A549 (cell line): ENCODE data around the gene BAZ1B. TPM values are rescaled to one million over a fixed set of nuclear protein-coding genes. Genes with fewer than 3 reads are reported as not detected.

ENCODE experiments used
- ATAC-seq, 2 experiments: fragments of 200-7000 bp in 1 of 2; fragments of >200 bp in 1 of 2; cut with Nextera tagmentation in 1 of 2; cut with Tn5 transposase in 1 of 2; 3 replicates each; pipeline versions ENCODE4 v1.8.0 to v1.9.1; 2018 to 2020; ENCODE audit warnings: mild to moderate bottlenecking in 1 of 2, moderate library complexity in 1 of 2
- CTCF ChIA-PET: fragments of 300-600 bp; sonication (Branson Sonifier 250); formaldehyde crosslinking; extraction: SDS; loops from one replicate; lab custom pipeline; 2021; ENCODE audit warnings: antibody characterized with exemption, inconsistent platforms; lab: Yijun Ruan, JAX
- POLR2A ChIA-PET: fragments of 350-600 bp; formaldehyde crosslinking; extraction: SDS; loops from one replicate; lab custom pipeline; 2021; ENCODE audit warnings: antibody characterized with exemption, inconsistent platforms; lab: Yijun Ruan, JAX
- DNase-seq, 2 experiments: peaks; one replicate each; pipeline versions ENCODE4 v3.0.0 to v3.0.0-alpha.2; 2011 to 2016; ENCODE audit warnings: low read depth in 1 of 2, low spot score in 1 of 2
- FAIRE-seq: peaks from 2 replicates; lab custom pipeline; 2011; peaks lifted over from hg19 to GRCh38; lab: Jason Lieb, UNC
- H3K27ac ChIP-seq, 2 experiments: fragments of >200 bp; sonication (Bioruptor Twin); formaldehyde crosslinking; 3 replicates each; pipeline ENCODE4 v1.5.1; 2016 to 2017
- H3K4me1 ChIP-seq: fragments of >200 bp; sonication (Bioruptor Twin); formaldehyde crosslinking; 3 replicates; pipeline ENCODE4 v1.6.1; 2016
- H3K4me2 ChIP-seq: fragments of >200 bp; sonication (Bioruptor Twin); formaldehyde crosslinking; 3 replicates; pipeline ENCODE4 v1.6.1; 2016
- H3K4me3 ChIP-seq: fragments of >200 bp; sonication (Bioruptor Twin); formaldehyde crosslinking; 3 replicates; pipeline ENCODE4 v1.5.1; 2016
- H3K9me3 ChIP-seq: fragments of >200 bp; sonication (Bioruptor Twin); formaldehyde crosslinking; 3 replicates; pipeline ENCODE4 v1.6.1; 2016
- CHD2 ChIP-seq: fragments of 150-350 bp; IDR thresholded peaks from 2 replicates; pipeline ENCODE4 v1.6.1; 2014; ENCODE audit warnings: low read length; ENCODE audit not compliant: partially characterized antibody
- HDAC2 ChIP-seq: fragments of 200-600 bp; sonication (generic); IDR thresholded peaks from 2 replicates; pipeline ENCODE4 v1.6.1; 2016
- HOXA7 ChIP-seq: fragments of 250-450 bp; sonication (Bioruptor Pico); IDR thresholded peaks from 2 replicates; pipeline ENCODE4 v1.5.0; 2020; ENCODE audit warnings: mild to moderate bottlenecking, moderate library complexity
- HOXB5 ChIP-seq: fragments of 250-450 bp; sonication (Bioruptor Pico); IDR thresholded peaks from 2 replicates; pipeline ENCODE4 v1.5.0; 2020; ENCODE audit warnings: mild to moderate bottlenecking, moderate library complexity
- ZNF302 ChIP-seq: fragments of 250-450 bp; sonication (Bioruptor Pico); IDR thresholded peaks from 2 replicates; pipeline ENCODE4 v1.9.0; 2021; ENCODE audit warnings: inconsistent platforms, mild to moderate bottlenecking, moderate library complexity
- WGBS: methylation state at CpG from one replicate; pipeline ENCODE4 v1.1.6; 2017; ENCODE audit errors: missing lambda C conversion rate; 5-methylcytosine and 5-hydroxymethylcytosine counted together
- polyA plus RNA-seq, 4 experiments: library from polyadenylated mRNA; depleted of rRNA in 3 of 4; stranded (reverse); fragments of >200 nt; fragmentation: RNase III in 1 of 4; extraction: RNeasy Plus Mini Kit Qiagen cat#74134 plus additional on column Dnase treatment in 1 of 4; gene quantifications; 2 replicates in 3 of 4; 3 replicates in 1 of 4; pipeline ENCODE4 v1.2.3, GENCODE V29; 2011 to 2017
- small RNA-seq, 6 experiments: library from RNA; depleted of rRNA; stranded (forward); fragments of <200 nt; gene quantifications; one replicate each; pipeline ENCODE3, GENCODE V24; 2012

Gene BAZ1B
- polyA plus RNA-seq, 2 of the 4 experiments (the other 2 are of a cell fraction), result 54.8 to 66.8 TPM

GRCh38 chr7:73394422-73394821 lies 127.7 kb downstream of the BAZ1B start (continued):
- TF ChIP-seq HOXB5 (no peak), ZNF302 (CRISPR knock-in tag) (no peak), HOXA7 (CRISPR knock-in tag) (no peak)

GRCh38 chr7:73391396-73391795 lies 130.7 kb downstream of the BAZ1B start:
- Histone ChIP-seq H3K4me2 (no peak overlapping the region), H3K4me3 (no peak overlapping the region), H3K4me1 (no peaks in the 10 kb centered on the region), H3K9me3 (peaks cover 34% of the 10 kb centered on the region), H3K27ac (no peak overlapping the region)
- ChIA-PET POLR2A (no interaction called here), CTCF (interaction anchor here (0.7 to 1.1 kb wide), 2 partner anchors 9 to 67 kb away, joined by 4 to 5 read pairs; no protein-coding TSS in a partner anchor)
- ATAC-seq, result no peak
- 4% methylated on average over 2 of the region's 2 CpGs for WGBS
- FAIRE-seq, result no peak
- TF ChIP-seq CHD2 (no peak), HDAC2 (no peak)
- TF ChIP-seq, all 56 proteins: peak for 0
- no peak for DNase-seq

Small RNAs within 50 kb of the gene (small RNA-seq; reads per million reads assigned to genes)
- gene RF00019 (0 reads per million in 6 experiments), gene RNU6-1198P (0 reads per million in 6 experiments)

Other genes with a start within 250 kb of the BAZ1B start
- 34.2 and 38.9 TPM in 2 replicates for gene NSUN5, start 213.5 kb downstream of the BAZ1B start, polyA plus RNA-seq (2011; rRNA removed)
- gene NSUN5, start 213.5 kb downstream of the BAZ1B start, polyA plus RNA-seq (2017; fragmentation: RNase III; extraction: RNeasy Plus Mini Kit Qiagen cat#74134 plus additional on column Dnase treatment), result 38.3 to 39.0 TPM (median 38.4 TPM) in 3 replicates
- not detected in 2 replicates for gene TRIM50, start 194.2 kb downstream of the BAZ1B start, polyA plus RNA-seq (2011; rRNA removed)
- gene TRIM50, start 194.2 kb downstream of the BAZ1B start, polyA plus RNA-seq (2017; fragmentation: RNase III; extraction: RNeasy Plus Mini Kit Qiagen cat#74134 plus additional on column Dnase treatment), result not detected in 3 replicates
- 0.04 TPM in 1 of 2 replicates, not detected in the other for gene FKBP6, start 194.1 kb downstream of the BAZ1B start, polyA plus RNA-seq (2011; rRNA removed)
- gene FKBP6, start 194.1 kb downstream of the BAZ1B start, polyA plus RNA-seq (2017; fragmentation: RNase III; extraction: RNeasy Plus Mini Kit Qiagen cat#74134 plus additional on column Dnase treatment), result not detected in 3 replicates
- gene FZD9, start 88.5 kb downstream of the BAZ1B start, polyA plus RNA-seq (2011; rRNA removed), result 0.57 and 0.78 TPM in 2 replicates
- 0.81 to 1.3 TPM (median 1.2 TPM) in 3 replicates for gene FZD9, start 88.5 kb downstream of the BAZ1B start, polyA plus RNA-seq (2017; fragmentation: RNase III; extraction: RNeasy Plus Mini Kit Qiagen cat#74134 plus additional on column Dnase treatment)
- 58.8 and 62.5 TPM in 2 replicates for gene BCL7B, start 35.4 kb upstream of the BAZ1B start, polyA plus RNA-seq (2011; rRNA removed)
- gene BCL7B, start 35.4 kb upstream of the BAZ1B start, polyA plus RNA-seq (2017; fragmentation: RNase III; extraction: RNeasy Plus Mini Kit Qiagen cat#74134 plus additional on column Dnase treatment), result 48.8 to 52.3 TPM (median 51.7 TPM) in 3 replicates
- 34.4 and 38.3 TPM in 2 replicates for gene TBL2, start 56.3 kb upstream of the BAZ1B start, polyA plus RNA-seq (2011; rRNA removed)
- gene TBL2, start 56.3 kb upstream of the BAZ1B start, polyA plus RNA-seq (2017; fragmentation: RNase III; extraction: RNeasy Plus Mini Kit Qiagen cat#74134 plus additional on column Dnase treatment), result 41.8 to 46.4 TPM (median 45.9 TPM) in 3 replicates
- 1.4 and 2.2 TPM in 2 replicates for gene MLXIPL, start 102.2 kb upstream of the BAZ1B start, polyA plus RNA-seq (2011; rRNA removed)
- 1.8 to 3.8 TPM (median 3.3 TPM) in 3 replicates for gene MLXIPL, start 102.2 kb upstream of the BAZ1B start, polyA plus RNA-seq (2017; fragmentation: RNase III; extraction: RNeasy Plus Mini Kit Qiagen cat#74134 plus additional on column Dnase treatment)
- 3.3 and 3.8 TPM in 2 replicates for gene VPS37D, start 145.5 kb upstream of the BAZ1B start, polyA plus RNA-seq (2011; rRNA removed)
- gene VPS37D, start 145.5 kb upstream of the BAZ1B start, polyA plus RNA-seq (2017; fragmentation: RNase III; extraction: RNeasy Plus Mini Kit Qiagen cat#74134 plus additional on column Dnase treatment), result 2.2 to 2.9 TPM (median 2.6 TPM) in 3 replicates
- gene DNAJC30, start 161.2 kb upstream of the BAZ1B start, polyA plus RNA-seq (2011; rRNA removed), result 5.2 and 5.7 TPM in 2 replicates
- gene DNAJC30, start 161.2 kb upstream of the BAZ1B start, polyA plus RNA-seq (2017; fragmentation: RNase III; extraction: RNeasy Plus Mini Kit Qiagen cat#74134 plus additional on column Dnase treatment), result 8.9 to 10.1 TPM (median 9.3 TPM) in 3 replicates
- gene BUD23, start 161.3 kb upstream of the BAZ1B start, polyA plus RNA-seq (2011; rRNA removed), result 131 and 161 TPM in 2 replicates
- 130 to 145 TPM (median 134 TPM) in 3 replicates for gene BUD23, start 161.3 kb upstream of the BAZ1B start, polyA plus RNA-seq (2017; fragmentation: RNase III; extraction: RNeasy Plus Mini Kit Qiagen cat#74134 plus additional on column Dnase treatment)
- gene STX1A, start 197.4 kb upstream of the BAZ1B start, polyA plus RNA-seq (2011; rRNA removed), result 72.9 and 81.7 TPM in 2 replicates
- gene STX1A, start 197.4 kb upstream of the BAZ1B start, polyA plus RNA-seq (2017; fragmentation: RNase III; extraction: RNeasy Plus Mini Kit Qiagen cat#74134 plus additional on column Dnase treatment), result 48.3 to 59.0 TPM (median 49.2 TPM) in 3 replicates
- 8.1 and 10.4 TPM in 2 replicates for gene ABHD11, start 216.5 kb upstream of the BAZ1B start, polyA plus RNA-seq (2011; rRNA removed)
- gene ABHD11, start 216.5 kb upstream of the BAZ1B start, polyA plus RNA-seq (2017; fragmentation: RNase III; extraction: RNeasy Plus Mini Kit Qiagen cat#74134 plus additional on column Dnase treatment), result 13.7 to 15.2 TPM (median 15.1 TPM) in 3 replicates
- 1.2 and 1.7 TPM in 2 replicates for gene CLDN3, start 248.0 kb upstream of the BAZ1B start, polyA plus RNA-seq (2011; rRNA removed)
- gene CLDN3, start 248.0 kb upstream of the BAZ1B start, polyA plus RNA-seq (2017; fragmentation: RNase III; extraction: RNeasy Plus Mini Kit Qiagen cat#74134 plus additional on column Dnase treatment), result 2.0 to 2.6 TPM (median 2.0 TPM) in 3 replicates